H54 (cell line): Measurements from ENCODE around the gene DAP.
"Not testable (repeated sequence)": the region's sequence is repeated elsewhere in the genome, so short reads cannot be mapped to it uniquely, and the experiment has no call there.

Experiments
- DNase-seq: peaks from one replicate; pipeline ENCODE4 v3.0.0; 2011; ENCODE audit warnings: low spot score, mixed read lengths; ENCODE audit not compliant: insufficient read length
- FAIRE-seq: peaks from 3 replicates; lab custom pipeline; 2011; peaks lifted over from hg19 to GRCh38; lab: Jason Lieb, UNC
- POLR2A ChIP-seq: IDR thresholded peaks from 2 replicates; pipeline ENCODE4 v1.6.1; 2011; ENCODE audit warnings: low read depth, mild to moderate bottlenecking, low read length

The DAP gene

DNA sequence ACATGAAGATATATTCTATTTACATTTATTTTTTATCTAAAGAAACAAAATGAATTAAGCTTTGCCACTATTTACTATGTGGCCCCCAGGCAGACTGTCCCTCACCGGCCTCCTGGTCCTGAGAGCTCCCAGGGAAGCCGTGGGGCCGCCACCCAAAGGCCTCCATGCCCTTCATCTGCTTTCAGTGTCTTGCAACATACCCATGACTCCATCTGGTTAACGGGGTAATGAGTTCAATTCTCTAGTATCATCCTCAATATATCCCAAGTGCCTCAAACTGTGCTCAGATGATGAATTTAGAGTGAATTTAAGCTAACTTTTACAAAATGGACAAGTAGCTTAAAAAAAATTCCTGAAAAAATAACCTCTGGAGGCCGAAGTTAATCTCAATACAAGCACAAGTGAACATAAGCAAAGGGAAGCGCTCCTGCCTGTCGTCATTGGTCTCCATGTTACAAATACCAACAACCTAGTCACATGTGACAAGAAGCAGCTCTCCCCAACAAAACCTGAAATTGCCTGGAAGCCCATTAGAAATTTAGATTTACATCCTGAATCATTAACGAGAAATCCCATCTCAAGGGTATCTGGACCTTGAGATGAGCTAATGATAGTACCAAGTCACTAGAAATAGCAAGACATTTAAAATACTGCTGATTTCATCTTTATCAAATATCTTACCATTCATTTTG is 26.1 kb downstream of the DAP start:
- FAIRE-seq: no peak
- TF ChIP-seq POLR2A: no peak
- no peak for DNase-seq

DNA sequence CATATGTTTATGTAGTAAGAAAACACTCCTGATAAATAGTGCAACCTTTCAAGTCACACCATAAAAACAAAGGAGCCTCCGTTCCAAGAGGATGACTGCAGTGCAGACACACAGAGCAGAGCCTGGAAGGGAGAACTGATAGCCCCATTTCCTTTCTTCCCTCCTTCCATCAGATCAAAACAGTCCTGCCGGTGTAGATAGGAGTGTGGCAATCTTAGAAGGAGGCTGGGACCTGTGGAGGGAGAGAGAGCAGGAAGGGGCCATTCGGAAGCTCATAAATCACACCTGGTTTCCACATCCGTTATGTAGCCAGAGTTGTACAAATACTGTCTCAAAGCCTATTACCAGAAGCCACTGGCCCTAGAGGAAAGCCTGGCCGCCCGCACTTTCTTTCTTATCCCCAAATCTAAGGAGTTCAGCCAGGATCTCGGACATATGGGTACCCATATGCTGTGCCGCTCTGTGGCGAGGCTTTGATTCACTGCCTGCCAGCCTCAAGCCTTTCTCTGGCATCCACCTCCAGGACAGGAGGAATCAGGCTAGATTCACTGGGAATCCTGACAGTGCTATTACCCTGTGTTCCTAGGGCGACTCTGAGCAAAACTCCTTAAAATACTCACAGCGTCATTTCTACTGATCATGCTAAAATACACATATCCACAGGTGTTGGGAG is 26.9 kb downstream of the DAP start:
- FAIRE-seq (no peak), DNase-seq (no peak)
- no peak for TF ChIP-seq POLR2A

DNA sequence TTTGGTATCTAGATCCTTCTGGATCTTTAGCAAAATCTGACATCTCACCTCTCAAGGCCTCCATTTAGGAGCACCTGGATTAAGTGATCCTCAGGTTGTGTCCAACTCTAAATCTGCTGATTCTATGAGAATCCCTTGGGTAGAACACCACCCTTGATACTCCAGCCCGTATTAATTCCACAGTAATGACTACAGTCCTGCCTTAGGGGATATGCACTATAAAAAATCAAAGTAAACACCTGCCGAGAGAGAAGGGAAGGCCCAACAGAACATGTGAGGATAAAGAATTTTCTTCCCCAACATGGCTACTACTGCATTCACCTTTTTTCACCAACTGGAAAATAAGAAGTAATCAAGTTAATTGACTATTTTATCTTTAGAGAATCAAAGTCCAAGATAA is 27.6 kb downstream of the DAP start:
- no peak for FAIRE-seq
- no peak for TF ChIP-seq POLR2A
- no peak for DNase-seq

DNA sequence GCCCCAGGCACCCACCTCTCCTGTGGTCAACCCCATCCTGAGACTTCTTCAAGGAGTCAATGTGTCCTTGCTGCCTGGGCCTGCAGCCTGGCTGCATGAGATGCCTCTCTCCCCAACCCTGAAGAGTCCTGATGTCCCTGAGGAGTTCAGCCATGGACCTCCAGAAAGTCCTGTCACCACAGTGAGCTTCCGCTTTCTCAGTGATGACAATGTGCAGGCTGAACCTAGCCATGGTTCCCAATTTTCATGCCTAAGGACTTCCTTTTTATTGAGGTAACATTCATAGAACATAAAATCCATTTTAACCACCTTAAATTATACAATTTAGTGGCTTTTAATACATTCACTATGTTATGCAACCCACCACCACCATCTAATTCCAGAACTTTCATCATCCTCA is 29.1 kb downstream of the DAP start:
- no peak for TF ChIP-seq POLR2A
- no peak for FAIRE-seq
- DNase-seq: no peak

DNA sequence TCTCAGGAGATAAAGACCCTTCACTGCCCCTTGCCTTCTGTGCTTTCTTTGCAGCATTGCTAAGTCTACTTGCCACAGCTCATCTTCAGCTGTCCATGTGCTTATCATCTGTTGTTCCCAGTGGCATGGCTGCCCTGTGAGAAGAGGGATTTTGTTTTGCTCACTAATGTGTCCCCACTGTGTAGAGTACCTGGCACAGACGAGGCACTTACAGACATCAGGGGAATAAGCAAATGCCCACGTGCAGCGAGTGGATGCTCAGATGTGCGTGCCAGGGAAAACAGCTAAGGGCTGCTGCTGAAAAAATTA is 31.0 kb downstream of the DAP start:
- FAIRE-seq (no peak), DNase-seq (no peak)
- TF ChIP-seq POLR2A: no peak

DNA sequence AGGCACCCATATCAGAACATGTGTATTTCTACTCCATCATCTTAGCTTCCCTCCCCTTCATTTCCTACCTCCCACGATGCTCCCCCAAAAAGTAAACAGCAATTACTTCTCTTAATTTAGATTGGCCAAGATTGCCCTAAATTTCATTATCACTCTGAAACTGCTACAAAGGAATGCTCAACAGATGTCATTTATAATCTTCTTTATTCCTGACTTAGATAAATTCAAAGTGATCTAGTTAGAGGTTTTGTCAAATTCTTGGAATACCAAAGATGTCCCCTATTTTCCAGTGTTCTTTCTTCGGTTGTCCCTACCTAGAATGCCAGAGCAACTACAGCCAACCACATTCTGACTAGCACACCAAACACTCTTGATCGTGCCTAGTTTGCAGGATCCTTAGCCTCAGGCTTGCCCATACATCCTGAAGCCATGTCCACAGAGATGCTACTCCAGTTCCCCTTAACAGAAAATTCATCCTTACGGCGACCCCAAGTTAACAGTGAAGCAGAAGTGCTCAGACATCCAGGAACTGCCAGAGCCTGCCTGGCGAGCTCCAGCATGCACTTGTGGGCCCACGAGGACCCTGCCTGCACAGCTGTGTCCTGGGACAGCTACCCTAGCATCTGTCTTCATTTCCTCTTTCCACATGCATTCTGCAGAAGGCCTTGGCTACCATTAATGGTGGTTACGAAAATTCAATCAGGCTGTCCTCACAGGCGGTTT is 31.6 kb downstream of the DAP start:
- no peak for TF ChIP-seq POLR2A
- FAIRE-seq: no peak

DNA sequence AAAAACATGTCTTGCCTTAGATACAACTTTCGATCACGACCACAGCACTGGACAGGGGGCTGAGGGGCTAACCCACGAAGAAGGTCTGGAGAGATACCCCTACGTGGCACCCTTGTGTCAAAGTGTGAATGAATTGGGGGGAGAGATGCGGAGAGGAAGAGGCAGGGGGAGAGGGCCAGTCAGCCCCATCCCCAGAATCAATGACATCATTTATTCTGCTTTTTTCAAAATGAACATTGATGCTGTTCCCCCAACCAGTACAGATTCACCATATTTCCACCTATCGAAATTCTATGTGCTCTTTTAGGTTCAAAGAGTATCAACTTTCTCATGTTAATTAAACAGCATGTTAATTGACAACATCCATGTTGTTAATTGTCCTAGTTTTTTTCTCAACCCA is 32.4 kb downstream of the DAP start:
- DNase-seq: no peak
- no peak for TF ChIP-seq POLR2A
- FAIRE-seq: no peak

More for the DNA sequence above, 31.6 kb downstream of the DAP start:
- DNase-seq: no peak

DNA sequence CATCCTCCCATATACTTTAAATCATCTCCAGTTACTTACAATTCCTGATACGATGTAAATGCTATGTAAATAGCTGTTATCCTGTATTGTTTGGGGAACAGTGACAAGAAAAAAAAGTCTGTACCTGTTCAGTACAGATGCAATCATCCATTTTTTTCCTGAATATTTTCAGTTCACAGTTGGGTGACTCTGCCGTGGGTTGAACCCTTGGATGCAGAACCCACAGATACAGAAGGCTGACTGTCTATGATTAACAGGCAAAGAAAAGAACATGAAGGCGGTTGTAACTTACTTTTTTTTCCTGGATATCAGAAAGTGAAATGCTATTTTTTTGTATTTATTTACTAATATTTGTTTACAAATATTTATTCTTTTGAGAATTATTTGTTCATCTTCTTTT is 33.2 kb downstream of the DAP start:
- FAIRE-seq: no peak

DNA sequence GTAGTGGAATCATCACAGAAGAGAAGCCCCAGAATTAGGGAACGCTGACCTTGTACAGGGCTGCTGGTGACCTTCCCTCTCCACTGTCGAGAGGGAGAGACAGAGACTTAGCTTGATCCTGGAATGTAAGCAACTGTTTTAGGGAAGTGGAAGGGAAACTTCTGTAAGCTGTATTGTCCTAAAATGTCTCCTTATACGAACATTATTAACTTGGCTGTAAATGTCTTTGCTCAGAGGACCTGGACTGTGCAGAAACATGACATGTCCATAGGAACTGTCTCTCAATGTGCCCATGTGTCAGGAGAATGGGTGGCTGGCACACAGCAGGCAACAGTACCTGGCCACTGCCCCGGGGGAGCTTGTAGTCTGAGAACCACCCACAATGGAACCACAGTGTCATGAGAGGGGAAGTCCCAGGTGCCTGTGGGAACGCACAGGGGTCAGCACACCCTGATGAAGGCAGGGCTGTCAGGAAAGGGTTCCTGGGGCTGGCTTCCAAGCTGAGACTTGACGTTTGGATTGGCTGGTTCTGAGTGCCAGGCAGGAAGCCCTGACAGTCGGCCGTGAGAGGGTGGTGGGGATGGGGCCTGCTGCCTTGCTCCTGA is 34.0 kb downstream of the DAP start:
- DNase-seq (no peak), FAIRE-seq (no peak)
- no peak for TF ChIP-seq POLR2A

More for the DNA sequence above, 33.2 kb downstream of the DAP start:
- DNase-seq: no peak
- TF ChIP-seq POLR2A: no peak

DNA sequence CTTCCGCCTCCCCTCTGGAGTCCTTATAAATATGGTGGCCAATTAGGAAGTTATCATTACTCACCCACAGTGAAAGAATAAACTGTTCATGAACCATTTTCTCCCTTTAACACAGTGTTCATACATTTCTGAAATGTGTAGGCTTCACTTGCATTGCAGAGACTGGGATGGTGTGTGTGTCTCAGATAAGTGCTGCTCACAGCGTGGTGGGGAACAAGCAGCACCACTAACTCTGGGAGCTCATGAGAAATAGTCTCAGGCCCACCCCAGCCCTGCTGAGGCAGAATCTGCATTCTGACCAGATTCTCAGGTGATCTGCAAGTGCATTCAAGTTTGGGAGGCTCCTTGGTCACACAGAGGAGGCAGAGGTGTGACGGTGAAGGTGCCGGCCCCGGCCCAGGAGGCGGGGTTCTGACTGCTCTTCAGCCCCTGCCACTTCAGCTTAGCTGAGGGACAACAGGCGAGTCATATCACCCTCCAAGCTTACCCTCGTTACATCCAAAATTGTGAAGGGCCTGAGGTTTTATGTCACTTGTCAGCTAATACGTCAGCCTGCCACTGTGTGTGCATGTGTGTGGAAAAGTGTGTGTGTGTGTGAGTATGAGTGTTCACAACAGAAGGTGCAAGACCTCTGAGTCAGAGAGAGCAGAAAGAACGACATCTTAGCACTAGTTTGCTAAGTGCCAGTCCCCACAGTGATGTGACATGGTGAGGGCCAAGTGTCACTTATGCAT is 34.7 kb downstream of the DAP start:
- FAIRE-seq (no peak), DNase-seq (no peak)
- TF ChIP-seq POLR2A: no peak

DNA sequence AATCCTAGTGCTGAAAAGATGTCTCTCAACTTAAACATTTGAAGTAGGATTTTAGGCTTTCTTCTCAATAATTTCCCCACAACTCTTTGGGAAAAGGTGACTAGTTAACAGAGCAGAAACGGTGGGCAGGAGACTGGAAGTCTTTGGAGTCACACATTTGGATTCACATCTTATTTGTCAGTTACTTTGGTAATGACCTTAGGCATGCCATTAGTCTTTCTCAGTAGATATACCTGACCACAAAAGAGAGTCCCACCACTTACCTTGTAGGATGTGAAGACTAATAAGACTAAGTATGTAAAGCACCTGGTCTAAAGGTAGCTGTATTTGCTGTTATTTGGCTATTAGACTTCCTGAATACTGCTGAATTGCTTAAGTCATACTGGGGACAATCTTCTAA is 35.4 kb downstream of the DAP start:
- no peak for TF ChIP-seq POLR2A
- no peak for FAIRE-seq
- no peak for DNase-seq

DNA sequence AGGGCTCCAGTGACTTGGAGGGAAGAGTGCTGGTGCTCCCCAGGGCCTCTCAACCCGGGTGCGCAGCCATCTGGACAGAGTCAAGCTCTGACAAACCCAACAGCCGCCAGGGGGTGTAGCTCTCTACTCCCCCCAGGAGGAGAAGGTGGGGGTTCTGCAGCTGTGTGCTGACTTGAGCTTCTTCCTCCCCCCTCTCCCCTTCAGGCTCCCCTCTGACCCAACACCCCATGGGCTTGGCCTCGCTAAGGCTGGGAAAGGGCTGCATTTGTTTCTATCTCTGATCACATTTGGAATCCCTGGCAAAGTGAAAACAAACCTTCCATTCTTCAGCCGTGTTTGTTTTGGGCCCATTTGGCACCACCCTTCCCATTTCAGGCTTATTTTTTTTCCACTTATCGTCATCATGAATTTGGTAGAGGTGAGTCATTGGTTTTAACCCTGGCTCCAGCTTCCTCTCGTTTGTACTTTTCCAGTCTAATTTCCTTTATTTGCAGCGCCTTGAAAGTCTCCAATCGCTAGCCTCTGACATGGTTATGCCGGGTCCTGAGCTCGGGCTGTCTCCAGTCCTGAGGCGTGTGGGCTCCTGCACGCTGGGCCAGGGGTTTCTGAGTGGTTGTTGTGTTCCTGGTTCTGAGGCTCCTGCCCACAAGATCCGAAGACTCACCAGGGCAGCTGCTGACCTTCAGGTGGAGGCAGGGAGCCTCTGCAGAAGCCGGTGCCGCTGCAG is 36.1 kb downstream of the DAP start:
- FAIRE-seq (peak; percentile 81), DNase-seq (peak; percentile 69)
- TF ChIP-seq POLR2A: no peak

DNA sequence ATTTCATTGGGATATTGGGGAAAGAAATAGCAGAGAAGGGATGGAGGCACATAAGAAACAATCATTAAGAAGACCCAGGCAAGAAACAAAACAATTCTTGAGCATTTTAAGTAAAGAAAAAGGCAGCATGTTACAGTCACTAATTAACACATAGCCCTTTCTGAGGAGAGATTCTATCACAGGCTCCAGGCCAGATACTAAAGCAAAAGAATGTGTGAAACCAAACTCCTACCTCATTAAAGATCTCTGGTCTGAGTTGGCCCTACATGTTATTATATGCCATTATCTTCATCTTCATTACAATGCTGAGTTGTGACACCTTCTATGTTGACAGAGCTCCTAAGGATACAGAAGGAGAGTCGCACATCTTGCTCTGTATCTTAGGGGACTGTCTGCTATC is 37.5 kb downstream of the DAP start:
- DNase-seq (no peak), FAIRE-seq (no peak)
- TF ChIP-seq POLR2A: no peak

DNA sequence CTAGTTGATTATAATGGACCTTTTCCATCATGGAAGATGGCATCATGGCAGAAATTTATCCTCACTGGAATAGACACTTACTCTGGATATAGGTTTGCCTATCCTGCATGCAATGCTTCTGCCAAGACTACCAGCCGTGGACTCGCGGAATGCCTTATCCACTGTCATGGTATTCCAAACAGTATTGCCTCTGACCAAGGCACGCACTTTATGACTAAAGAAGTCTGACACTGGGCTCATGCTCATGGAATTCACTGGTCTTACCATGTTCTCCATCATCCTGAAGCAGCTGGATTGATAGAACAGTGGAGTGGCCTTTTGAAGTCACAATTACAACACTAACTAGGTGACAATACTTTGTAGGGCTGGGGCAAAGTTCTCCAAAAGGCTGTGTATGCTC is 40.3 kb downstream of the DAP start:
- not testable (repeated sequence) for FAIRE-seq

More for the DNA sequence above, 40.3 kb downstream of the DAP start:
- not testable (repeated sequence) for DNase-seq
